Kidney glomerular epithelial cell (primary cell): ENCODE measurements around the gene SLC27A5.
A peak's percentile ranks its signal among the peaks of the same experiment; 100 is the strongest.
"Not testable (repeated sequence)": the region's sequence is repeated elsewhere in the genome, so short reads cannot be mapped to it uniquely, and the experiment has no call there.

Source experiments
- DNase-seq: peaks from one replicate; lab custom pipeline; 2025; lab: John Stamatoyannopoulos, UW

Gene SLC27A5

DNA sequence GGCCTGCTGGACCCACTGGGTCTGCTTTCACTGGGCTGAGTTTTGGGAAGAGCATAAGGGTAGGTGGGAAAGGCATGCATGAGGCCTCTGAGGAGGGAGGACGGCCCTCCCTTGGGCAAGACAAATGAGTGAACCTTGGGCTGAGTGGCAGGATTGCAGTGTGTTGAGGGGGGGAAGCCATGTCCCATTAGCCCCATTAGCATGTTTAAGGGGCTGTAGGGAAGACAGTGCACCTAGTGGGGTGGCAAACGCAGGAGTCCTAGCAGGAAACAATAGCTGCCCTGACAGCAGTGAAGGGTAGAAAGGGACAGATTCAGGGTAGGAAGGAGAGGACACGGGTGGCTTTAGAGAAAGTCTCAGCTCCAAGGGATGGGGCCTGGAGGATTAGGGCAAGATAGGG is 10.9 kb upstream of the SLC27A5 start:
- no peak for DNase-seq

DNA sequence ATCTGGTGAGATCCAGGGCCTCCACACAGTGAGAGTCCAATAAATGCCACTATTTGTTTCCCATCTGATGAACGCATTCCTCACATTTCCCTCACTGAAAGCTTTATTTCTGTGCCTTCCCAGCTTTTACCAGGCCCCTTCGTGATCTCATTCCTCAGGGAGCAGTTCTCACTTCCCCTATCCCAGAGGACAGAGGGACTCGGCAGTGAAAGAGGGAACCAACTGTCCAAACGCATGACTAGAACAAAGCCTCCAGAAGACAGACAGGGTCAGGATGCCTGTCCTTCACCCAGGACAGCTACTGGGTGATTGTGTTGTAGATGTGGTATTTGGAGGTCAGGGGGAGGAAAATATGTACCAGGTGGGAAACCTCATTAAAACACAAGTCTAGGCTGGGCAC is 9.9 kb upstream of the SLC27A5 start:
- no peak for DNase-seq

DNA sequence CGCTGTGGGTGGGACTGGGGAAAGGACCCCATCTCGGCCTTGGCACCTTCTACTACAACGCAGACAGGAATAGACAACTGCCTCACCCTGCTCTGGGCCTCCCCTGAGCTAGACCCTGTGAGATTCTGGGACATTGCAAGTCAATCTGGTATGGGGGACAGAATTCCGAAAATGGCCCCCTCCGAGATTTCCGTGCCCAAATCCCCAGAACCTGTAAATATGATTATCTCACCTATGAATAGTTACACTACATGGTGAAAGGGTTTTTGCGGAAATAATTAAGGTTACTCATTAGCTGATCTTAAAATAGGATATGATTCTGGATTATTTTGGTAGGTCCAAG is 8.4 kb upstream of the SLC27A5 start:
- no peak for DNase-seq

DNA sequence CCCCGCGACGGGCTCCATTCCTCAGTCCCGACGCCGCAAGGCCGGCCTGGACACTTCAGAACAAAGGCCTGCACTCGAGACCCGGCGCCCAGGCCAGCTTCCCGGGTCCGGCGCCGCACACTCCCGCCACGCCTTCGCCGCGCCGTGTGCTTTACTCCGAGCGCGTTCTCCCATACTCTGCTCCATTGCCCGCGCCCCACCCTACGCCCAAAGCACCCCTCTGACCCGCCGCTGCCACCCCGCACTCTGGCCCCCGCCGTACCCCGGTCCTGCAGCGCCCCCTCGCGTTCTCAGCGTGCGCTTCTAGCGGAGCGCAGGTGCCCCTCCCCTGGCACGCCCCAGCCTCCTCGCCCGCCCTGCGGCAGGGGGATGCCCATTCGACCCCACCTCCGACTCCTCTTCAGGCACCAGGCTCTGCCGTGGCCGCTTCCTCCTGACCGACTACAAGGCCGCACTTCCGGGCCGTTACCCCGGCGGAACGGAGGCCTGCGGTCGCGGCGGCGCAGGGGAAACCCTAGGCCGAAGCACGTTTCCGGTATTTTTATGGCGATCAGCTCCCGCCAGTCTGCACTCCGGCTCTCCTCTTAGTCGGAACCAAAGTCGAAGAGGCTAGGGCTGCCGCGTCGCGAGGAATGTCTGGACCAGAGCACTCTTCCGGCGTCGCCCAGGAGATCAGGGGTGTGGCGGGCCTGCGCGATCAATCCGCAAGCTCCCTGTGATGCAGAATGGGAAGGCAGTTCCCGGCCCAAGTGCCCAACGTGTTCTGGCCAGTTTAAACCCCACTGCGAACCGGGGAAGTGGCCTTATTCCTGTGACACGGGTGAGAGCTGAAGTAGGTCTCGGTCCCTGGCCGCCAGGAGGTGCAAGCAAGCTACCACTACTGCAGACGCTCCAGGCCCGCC is 7.8 kb upstream of the SLC27A5 start, which contains the start of gene ZBTB45:
ZBTB45 (minus strand) TSS at position 456 of the 902 bp plus-strand sequence. CDS start 2,137 bp downstream, outside the sequence.
- DNase-seq, result peak; percentile 97

DNA sequence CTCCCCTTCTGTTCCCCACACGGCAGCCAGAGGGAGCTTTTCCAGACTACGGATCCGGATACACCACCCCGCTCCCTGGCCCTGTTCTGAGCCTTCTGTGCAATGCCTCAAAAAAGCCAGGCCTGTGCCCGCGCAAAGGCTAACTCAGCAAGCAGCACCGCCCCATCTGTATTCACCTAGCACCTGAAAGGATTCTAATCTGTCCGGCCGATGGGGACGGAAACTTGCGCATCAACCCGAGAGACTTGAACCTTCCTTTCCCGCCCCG is 7.2 kb upstream of the SLC27A5 start:
- peak; percentile 33 for DNase-seq

DNA sequence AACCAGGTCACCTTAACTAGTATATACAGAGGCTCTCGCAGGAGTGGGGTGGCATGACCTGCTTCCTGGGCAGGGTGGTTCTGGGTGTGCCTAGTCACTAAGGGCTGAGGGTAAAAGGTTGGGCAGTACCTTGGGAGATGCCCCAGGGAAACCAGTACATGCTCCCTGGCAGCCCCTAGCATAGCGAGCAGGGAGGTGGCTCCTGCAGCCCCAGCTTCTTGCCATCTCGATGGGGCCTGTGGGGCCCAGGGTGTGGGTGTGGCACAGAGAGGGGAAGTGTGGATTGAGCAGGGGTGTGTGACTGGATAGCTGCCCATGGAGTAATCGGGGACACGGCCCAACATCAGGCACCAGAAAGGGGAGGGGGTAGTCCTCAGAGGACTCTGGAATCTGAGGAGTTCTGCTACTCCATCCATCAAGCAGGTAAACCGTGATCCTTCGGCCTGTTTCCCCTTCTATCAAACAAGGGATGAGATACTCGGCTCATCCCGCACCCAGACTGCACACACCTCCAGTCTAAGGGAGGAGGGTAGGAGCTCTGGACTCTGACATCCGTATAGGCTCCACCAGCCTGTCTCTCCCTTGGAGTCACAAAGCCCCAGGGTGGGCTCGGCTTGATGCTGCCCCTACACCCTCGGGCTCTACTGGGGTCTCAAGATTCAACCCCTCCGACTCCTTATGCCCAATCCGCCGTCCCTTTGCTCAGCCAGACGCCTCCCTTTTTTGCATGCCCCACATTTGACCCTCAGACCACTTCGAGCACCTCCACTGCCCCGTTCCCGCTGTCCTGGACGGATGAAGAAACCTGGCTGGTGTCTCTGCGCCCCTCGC is 6.7 kb upstream of the SLC27A5 start:
- DNase-seq, result no peak

DNA sequence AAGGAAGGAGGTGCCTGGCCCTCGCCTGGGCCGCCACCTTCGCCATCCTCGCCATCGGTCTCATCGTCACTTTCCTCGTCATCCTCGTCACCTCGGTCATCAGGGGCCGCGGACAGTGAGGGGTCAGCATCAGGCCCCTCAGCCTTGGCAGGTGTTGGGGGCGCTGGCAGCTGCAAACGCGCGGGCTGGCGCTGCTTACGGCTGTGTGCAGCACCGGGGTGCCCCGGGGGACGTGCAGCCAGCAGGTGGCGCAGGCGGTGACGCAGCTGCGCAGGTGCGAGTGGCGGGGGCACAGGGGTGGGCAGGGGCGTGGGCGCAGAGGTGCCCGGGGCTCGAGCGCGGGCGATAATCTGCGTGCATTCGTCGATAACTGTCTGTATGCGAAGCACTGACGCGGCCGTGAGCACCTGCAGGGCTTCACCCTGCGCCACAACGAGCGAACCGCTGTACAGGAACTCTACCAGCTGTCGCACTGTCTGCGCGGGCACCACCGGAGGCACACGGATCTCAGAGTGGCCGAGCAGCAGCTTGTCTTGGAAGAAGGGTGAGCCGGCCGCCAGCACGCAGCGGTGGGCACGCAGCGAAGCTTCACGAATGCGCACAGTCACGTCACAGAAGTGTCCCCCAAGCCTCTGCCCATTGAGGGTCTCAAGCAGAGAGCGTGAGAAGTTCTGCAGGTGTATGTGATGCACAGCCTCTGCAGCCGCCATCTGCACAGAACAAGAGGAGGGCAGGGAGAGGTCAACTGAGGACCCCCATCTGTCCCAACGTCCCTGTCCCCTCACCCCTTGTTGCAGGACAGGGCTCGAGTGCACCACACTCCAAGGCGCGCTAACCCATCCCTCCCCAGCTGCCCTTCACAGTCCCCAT is 5.4 kb upstream of the SLC27A5 start:
- no peak for DNase-seq

DNA sequence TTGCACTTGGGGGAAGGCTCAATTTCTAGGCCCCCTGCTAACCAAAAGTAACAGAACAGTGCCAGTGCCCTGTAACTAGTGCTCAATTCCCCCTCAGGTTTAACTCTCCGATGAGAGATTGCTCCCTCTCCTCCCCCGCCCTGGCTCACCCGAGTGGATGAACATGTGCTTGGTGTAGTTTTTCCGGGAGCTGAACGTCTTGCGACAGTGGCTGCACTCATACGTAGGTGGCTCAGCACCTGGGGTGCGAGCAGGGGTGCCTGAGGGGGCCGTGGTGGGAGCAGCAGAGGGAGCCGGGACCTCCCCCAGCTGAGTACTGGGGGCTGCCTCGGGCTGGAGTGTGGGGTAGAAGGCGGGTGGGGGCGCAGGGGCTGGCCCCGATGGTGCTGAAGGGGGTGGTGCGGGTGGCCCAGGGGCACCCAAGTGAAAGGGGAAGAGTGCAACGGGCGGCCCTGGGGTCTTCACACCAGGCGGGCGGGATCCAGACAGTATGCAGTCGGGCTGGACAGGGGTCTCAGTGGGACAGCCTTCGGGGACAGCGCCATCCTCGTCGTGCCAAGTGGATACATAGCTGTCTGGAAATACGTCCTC is 4.5 kb upstream of the SLC27A5 start:
- DNase-seq, result no peak

DNA sequence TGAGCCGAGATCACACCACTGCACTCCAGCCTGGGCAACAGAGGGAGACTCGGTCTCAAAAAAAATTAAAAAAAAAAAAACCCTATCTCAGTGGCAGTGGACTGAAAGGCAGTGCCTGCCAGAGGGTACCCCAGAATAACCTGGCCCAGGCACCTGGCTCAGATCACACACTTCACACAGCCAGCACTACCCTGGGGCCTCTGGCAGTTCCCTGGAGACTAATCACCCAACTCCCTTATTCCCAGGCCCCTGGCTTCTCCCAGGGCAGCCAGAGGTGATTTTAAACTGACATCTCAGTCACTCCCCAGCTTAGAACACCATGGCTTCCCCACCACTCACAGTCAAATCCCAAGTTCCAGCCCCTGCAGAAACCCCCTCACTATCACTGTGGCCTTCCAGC is 3.5 kb upstream of the SLC27A5 start:
- no peak for DNase-seq

DNA sequence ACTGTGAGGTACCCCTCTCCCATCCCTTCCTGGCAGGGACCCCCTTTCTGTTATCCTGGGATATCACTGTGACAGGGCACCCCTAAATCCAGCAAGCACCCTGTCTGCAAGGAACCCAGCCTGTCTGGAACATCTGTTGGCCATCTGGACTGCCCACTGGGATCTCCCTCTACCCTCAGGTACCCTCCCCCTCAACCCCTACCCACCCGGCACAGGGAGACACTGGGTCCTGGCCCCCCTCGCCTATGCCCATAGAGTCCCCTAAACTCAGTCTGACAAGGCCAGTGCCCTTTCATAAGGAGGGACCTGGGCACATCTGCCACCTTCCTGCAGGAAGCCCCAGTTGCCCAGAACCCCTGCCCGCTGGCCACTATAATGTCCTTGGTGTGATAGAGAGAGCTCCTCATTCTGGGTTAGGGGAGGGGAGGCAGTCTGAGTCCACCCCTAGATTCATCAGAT is 2.8 kb upstream of the SLC27A5 start:
- DNase-seq, result no peak

DNA sequence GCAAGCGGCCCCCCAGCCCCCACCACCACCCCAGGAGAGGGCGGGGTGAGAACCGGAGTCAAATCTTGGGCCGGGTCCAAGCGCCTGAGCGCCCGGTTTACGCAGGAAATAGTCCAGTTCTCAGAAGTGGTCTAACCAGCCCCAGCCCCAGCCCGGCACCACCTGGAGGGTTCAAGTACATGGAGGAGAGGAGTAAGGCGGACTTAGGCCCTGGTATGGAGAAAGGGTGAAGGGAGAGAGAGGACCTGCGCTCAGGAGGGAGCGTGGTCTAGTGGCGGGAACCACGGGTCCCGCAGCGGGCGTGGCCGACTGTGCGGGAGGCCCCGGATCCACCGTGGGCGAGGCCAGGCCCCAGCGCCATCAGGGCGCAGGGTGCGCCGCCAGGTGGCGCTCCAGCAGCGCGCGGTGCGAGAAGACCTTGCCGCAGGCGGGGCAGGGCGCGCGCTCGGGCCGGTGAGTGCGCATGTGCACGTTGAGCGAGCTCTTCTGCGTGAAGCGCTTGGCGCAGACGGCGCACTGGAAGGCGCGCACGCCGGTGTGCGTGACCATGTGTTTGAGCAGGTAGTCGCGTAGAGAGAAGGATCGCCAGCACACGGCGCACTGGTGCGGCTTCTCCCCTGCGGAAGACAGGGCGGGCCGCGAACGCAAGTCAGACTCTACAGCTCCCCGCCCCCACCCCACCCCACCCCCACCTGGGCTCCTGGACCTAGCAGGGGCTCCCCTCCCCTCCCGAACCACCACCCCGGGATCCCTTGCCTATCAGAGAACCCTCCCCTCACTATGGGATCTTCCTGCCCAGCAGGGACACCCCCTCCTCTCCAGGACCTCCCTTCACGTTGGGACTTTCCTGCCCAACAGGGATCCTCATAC is 2.1 kb upstream of the SLC27A5 start:
- DNase-seq, result peak; percentile 37

DNA sequence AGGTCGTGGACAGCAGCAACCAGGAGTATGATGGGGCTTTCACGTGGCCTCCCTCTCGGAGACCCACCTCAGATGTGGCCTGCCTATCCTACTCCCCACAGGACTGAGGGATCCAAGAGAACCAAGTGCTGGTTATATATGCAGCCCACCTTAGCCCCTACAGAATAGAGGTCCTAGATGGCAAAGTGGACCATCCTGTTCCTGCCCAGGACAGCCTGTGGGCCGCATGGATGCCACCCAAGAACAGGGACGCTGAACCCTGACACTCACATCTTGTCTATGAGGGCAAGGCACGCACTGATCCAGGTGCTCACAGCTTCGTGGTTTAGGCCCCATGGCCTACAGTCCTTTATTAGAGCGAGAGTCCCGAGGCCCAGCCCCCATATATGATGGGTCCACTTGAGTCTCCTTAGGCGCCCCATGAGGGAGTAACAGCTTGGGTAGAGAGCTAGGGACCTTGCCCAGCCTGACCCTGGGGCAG is 1.5 kb upstream of the SLC27A5 start:
- DNase-seq, result no peak

DNA sequence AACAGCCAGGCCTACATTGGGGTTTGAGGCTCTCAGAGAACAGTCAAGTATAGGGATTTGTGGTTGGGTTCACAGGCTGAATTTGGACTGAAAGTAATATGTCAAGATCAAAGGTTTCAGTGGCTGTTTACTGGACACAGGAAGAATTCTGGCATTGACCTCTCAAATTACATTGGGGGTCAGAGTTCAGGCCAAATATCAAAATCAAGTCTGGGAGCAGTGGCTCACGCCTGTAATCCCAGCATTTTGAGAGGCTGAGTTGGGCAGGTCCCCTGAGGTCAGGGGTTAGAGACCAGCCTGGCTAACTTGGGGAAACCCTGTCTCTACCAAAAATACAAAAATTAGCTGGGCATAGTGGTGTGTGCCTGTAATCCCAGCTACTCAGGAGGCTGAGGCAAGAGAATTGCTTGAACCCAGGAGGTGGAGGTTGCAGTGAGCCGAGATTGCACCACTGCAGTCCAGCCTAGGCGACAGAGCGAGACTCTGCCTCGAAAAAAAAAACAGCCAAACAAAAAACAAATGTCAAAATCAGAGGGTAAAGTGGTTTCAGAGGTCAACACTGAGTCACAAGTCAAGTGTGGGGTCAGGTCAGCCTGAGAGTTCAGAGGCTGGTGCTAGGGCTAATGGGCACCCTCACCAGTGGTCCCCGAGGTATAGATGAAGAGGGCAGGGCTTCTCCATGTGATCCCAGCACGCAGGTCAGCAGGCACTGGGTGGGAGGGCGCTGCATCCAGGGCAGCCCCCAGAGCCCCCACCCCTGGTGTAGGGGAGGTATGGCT is 1.5 kb downstream of the SLC27A5 start:
- no peak for DNase-seq

DNA sequence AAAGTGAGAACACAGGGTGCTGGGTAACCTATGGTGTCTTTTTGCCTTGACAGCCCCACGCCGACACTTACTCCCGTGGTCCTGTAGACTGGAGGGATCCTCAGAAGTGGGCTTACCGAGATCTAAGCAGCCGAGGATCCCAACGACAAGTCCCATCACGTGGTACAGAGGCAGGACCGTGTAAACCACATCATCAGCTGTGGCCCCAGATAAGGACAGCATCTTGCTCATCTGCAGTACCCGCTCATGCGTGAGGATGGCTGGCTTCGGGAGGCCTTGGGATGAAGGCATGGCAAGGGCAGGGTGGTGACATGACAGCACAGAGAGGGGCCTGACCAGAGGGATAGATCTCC is 2.1 kb downstream of the SLC27A5 start:
- DNase-seq, result no peak

DNA sequence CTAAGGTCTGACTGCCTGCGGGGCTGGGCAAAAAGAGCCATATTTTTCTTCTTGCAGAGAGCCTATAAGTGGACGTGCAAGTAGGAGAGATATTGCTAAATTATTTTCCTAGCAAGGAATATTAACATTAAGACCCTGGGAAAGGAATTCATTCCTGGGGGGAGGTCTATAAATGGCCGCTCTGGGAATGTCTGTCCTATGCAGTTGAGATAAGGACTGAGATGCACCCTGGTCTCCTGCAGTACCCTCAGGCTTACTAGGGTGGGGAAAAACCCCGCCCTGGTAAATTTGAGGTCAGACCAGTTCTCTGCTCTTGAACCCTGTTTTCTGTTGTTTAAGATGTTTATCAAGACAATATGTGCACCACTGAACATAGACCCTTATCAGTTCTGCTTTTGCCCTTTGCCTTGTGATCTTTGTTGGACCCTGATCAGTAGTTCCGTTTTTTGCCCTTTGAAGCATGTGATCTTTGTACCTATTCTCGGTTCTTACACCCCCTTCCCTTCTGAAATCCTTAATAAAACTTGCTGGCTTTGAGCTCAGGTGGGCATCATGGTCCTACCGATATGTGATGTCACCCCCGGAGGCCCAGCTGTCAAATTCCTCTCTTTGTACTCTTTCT is 4.1 kb downstream of the SLC27A5 start:
- DNase-seq, result not testable (repeated sequence)

DNA sequence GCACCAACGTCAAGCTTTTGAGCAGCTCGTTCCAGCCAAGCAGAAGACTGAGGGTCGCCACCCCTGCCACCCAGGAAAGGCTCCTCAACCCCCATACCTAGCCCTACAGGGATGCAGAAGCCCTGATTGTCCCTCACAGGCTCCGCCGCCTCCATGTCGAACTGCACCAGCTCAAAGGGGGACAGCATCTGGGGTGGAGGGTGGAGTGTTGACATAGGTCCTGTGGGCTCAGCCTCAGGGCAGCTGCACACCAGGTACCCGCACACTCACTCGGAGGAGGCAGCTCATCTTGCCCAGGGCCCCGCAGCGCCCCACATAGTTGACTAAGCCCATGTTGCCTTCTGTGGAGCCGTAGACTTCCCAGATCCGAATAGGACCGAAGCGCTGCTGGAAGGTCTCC is 11.6 kb downstream of the SLC27A5 start:
- no peak for DNase-seq

DNA sequence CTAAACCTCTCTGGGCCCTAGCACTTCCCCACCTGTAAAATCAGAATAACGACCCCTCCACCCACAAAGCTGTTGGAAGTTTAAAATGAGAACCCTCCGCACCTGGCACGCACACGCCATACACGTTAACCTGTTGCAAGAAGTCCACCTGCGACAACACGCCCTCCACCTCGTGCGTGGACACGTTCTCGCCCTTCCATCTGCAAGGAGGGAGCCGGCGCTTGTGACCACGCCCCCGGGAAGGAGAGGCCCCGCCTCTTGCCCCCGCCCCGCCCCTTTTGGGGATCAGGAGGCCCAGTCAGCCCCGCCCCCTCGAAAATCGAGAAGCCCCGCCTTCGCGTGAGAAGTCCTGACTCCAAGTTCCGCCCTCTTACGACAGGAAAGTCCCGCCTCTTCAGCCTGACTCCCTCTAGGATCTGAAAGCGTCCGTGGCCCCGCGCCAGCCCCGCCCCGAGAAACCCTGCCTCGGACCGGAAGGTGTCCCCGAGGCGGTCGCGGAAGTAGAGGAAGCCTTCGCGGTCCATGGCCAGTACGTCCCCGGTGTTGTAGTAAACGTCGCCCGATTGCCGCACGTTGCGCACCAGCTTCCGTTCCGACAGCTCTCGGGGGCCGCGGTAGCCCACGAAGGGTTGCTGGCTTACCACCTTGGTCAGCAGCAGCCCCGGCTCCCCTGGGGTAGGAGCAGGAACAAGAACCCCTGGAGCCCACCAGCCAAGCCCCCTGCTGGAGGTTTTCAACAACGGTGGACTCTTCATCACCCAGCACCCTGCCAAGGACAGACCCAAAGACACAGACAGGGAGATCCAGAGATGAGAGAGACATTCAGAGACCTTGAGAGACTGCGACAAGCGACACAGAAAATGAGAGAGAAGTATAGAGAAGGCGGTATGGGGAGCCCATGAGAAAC is 12.5 kb downstream of the SLC27A5 start:
- peak; percentile 96 for DNase-seq

DNA sequence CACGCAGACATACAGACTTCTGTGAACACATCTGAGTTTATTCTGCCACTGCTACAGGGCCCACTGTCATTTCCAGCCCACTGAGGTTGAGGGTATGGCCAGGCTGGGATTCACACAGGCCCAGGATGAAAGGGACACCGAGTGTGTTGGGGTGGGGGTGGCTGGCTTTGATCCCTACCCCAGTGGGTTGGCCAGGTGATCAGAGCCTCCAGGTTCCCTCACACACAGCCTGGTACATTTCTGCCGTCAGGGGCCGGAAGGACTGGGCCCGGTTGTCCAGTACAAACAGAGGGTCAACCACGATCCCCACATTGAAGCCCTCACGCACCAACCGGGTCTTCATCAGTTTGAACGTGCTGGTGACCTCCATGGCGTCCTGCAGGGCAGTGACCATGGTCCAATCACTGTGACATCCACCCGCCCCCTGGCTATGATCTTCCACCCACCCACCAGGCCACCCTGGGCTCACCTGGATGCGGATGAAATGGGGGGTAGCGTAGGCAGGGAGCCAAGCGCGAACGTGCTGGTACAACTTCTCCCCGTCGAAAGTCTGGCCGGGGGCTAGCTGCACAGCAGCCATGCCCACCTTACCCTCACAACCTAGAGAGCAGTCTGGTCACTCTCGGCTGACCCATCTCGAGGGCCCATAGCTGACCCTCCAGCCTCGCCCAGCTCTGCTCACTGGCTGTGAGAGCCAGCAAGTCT is 13.3 kb downstream of the SLC27A5 start:
- no peak for DNase-seq
